GM12873 (cell line): ENCODE data around the gene PGC.

ENCODE experiments used
- TF ChIP-seq, protein P1 (sequence below): IDR thresholded peaks from 2 replicates; pipeline ENCODE4 v1.5.1; 2012; ENCODE audit warnings: low read depth, mild to moderate bottlenecking, moderate library complexity, low read length, control low read depth; ENCODE audit not compliant: insufficient read depth; ENCODE audit errors: missing control alignments

The PGC gene

DNA sequence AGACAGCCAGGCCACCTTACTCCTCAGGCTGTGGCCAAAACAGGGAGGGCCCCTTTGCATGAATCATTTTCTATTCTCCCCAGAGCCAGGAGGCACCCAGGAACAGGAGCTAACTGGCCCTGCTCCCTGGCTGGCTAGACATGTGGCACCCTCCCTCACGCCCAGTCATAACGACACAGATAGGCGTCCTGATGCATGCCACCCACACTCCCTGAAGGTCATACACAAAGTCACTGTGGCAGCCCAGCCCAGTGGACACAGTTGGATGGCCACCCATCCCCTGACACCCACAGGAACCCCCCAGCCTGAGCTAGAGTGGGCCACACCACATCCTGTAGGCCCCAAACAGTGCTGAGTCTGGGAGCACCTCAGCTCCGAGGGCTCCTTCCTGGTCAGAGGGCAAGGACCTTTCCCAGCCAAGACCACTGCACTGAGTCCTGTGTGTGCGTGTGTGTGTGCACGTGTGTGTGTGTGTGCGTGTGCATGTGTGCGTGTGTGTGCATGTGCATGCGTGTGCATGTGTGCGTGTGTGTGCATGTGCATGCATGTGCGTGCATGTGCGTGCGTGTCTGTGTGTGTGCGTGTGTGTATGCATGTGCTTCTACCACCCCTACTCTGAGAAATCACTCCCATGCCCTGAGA lies 33.4 kb downstream of the PGC start:
- TF ChIP-seq, protein P1, sequence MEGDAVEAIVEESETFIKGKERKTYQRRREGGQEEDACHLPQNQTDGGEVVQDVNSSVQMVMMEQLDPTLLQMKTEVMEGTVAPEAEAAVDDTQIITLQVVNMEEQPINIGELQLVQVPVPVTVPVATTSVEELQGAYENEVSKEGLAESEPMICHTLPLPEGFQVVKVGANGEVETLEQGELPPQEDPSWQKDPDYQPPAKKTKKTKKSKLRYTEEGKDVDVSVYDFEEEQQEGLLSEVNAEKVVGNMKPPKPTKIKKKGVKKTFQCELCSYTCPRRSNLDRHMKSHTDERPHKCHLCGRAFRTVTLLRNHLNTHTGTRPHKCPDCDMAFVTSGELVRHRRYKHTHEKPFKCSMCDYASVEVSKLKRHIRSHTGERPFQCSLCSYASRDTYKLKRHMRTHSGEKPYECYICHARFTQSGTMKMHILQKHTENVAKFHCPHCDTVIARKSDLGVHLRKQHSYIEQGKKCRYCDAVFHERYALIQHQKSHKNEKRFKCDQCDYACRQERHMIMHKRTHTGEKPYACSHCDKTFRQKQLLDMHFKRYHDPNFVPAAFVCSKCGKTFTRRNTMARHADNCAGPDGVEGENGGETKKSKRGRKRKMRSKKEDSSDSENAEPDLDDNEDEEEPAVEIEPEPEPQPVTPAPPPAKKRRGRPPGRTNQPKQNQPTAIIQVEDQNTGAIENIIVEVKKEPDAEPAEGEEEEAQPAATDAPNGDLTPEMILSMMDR, result no peak

GRCh38 chr6:41713159-41713649 lies 34.0 kb downstream of the PGC start:
- TF ChIP-seq, protein P1, result no peak

GRCh38 chr6:41712651-41713103 lies 34.5 kb downstream of the PGC start:
- TF ChIP-seq, protein P1, result no peak

DNA sequence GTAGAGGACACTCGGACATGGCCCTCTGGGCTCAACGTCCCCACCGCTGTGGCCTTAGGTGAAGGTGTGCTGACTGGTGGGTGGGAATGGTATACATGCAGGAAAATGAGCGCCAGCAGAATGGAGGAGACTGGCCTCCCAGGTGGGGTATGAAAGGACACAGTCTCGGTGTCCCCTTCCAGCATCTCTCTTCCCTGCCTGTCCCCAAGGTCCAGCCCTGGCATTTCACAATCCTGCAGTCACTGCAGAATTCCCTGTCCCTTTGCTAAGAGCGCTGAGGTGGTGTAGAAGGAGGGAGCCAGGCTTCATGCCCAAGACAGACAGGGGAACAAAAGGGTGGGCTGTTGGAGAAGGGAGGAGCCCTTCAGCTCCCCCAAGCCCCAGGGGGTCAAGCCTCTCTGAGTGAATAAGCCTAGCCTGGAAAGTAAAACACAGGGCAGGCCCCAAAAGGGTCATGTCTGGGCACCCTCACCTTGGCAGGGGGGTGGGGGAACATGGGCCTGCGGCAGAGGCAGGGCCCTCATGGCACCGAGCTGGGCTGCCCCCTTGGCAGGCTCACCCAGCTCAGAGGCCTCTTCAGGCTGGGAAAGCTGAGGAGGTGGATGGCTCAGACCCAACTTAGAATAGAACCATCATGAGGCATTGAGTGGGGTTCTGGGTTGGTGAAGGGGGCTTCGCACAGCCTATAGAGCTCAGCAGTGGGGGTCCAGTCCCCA lies 35.7 kb downstream of the PGC start:
- TF ChIP-seq, protein P1, result no peak

- TF ChIP-seq, protein P1, result no peak
These were observed 37.8 kb downstream of the PGC start for GRCh38 chr6:41709375-41709774.

- TF ChIP-seq, protein P1, result no peak
These were observed 38.3 kb downstream of the PGC start for GRCh38 chr6:41708856-41709255.

- TF ChIP-seq, protein P1, result no peak
These were observed 39.5 kb downstream of the PGC start for GRCh38 chr6:41707565-41708200.
